ENCODE results near the gene AP1S3.

The AP1S3 gene

GRCh38 chr2:223837287-223838061, at the start of gene AP1S3:
TSS of gene AP1S3 (minus strand) at chr2:223837582. CDS start at chr2:223837450, 132 bp downstream.
- Histone ChIP-seq H3K27me3 (replicated peaks; ENCODE audit: control insufficient read depth, insufficient read depth, low read length) (no peaks in the 10 kb centered on the region), H3K36me3 (ENCODE audit: control insufficient read depth, insufficient read depth, low read length) (0 out of 2 replicates have a peak, but pooled peaks cover 1% of the 10 kb centered on the region), H3K4me3 (replicated peaks; ENCODE audit: low read depth, low read length) (peak within 1 kb of the TSS; percentile 76)
- TF ChIP-seq CTCF (IDR thresholded peaks at IDR 0.05; ENCODE audit: insufficient read depth, low read length, poor library complexity, severe bottlenecking): peak; percentile 3
- DNase-seq (ENCODE audit: extremely low read depth, insufficient read length): peak; percentile 81

- Histone ChIP-seq H3K36me3 (ENCODE audit: control insufficient read depth, insufficient read depth, low read length) (peaks cover 2% of the 10 kb centered on the region; the same call in 1 of the 2 replicates), H3K27me3 (replicated peaks; ENCODE audit: control insufficient read depth, insufficient read depth, low read length) (no peaks in the 10 kb centered on the region), H3K4me3 (replicated peaks; ENCODE audit: low read depth, low read length) (no peak overlapping the region)
- TF ChIP-seq CTCF (IDR thresholded peaks at IDR 0.05; ENCODE audit: insufficient read depth, low read length, poor library complexity, severe bottlenecking): no peak
- no peak for DNase-seq (ENCODE audit: extremely low read depth, insufficient read length)
These were observed 49.7 kb upstream of the AP1S3 start for GRCh38 chr2:223887127-223887526.

- Histone ChIP-seq H3K27me3 (replicated peaks; ENCODE audit: control insufficient read depth, insufficient read depth, low read length) (no peaks in the 10 kb centered on the region), H3K4me3 (replicated peaks; ENCODE audit: low read depth, low read length) (no peak overlapping the region), H3K36me3 (ENCODE audit: control insufficient read depth, insufficient read depth, low read length) (peaks cover 2% of the 10 kb centered on the region; the same call in 1 of the 2 replicates)
- TF ChIP-seq CTCF (IDR thresholded peaks at IDR 0.05; ENCODE audit: insufficient read depth, low read length, poor library complexity, severe bottlenecking): no peak
- DNase-seq (ENCODE audit: extremely low read depth, insufficient read length): no peak
These were observed 49.3 kb upstream of the AP1S3 start for GRCh38 chr2:223886726-223887125.

GRCh38 chr2:223884399-223884798, 47.0 kb upstream of the AP1S3 start:
- TF ChIP-seq CTCF (IDR thresholded peaks at IDR 0.05; ENCODE audit: insufficient read depth, low read length, poor library complexity, severe bottlenecking): no peak
- H3K36me3 ChIP-seq (ENCODE audit: control insufficient read depth, insufficient read depth, low read length): peaks cover 9% of the 10 kb centered on the region
- H3K27me3 ChIP-seq (replicated peaks; ENCODE audit: control insufficient read depth, insufficient read depth, low read length): no peaks in the 10 kb centered on the region
- peak; percentile 33 for DNase-seq (ENCODE audit: extremely low read depth, insufficient read length)
- H3K4me3 ChIP-seq (replicated peaks; ENCODE audit: low read depth, low read length): no peak overlapping the region

GRCh38 chr2:223882715-223883114, 45.3 kb upstream of the AP1S3 start:
- H3K4me3 ChIP-seq (replicated peaks; ENCODE audit: low read depth, low read length): no peak overlapping the region
- TF ChIP-seq CTCF (IDR thresholded peaks at IDR 0.05; ENCODE audit: insufficient read depth, low read length, poor library complexity, severe bottlenecking): no peak
- no peaks in the 10 kb centered on the region for H3K27me3 ChIP-seq (replicated peaks; ENCODE audit: control insufficient read depth, insufficient read depth, low read length)
- peaks cover 9% of the 10 kb centered on the region for H3K36me3 ChIP-seq (ENCODE audit: control insufficient read depth, insufficient read depth, low read length)
- DNase-seq (ENCODE audit: extremely low read depth, insufficient read length): no peak
